ENCODE results near the gene SSBP3. TPM values are rescaled to one million over a fixed set of nuclear protein-coding genes. Genes with fewer than 3 reads are reported as not detected.

The SSBP3 gene
- total and polyA plus RNA-seq, 9 of the 15 experiments (the other 6 are each of a cell fraction or from before 2014, with no cell fraction given): 8.7 to 108 (median 33.8) TPM

GRCh38 chr1:54220004-54220811 is 186.0 kb downstream of the SSBP3 start (continued):
- no peak for TF ChIP-seq ZBTB11 (CRISPR knock-in tag; IDR thresholded peaks at IDR 0.05)
- TF ChIP-seq ZNF277 (CRISPR knock-in tag; IDR thresholded peaks at IDR 0.05; ENCODE audit: borderline replicate concordance): no peak

GRCh38 chr1:54219688-54220003 is 186.5 kb downstream of the SSBP3 start:
- in situ Hi-C loops (cut with MboI): no loop called here
- Histone ChIP-seq H4K20me1 (replicated peaks; ENCODE audit: control insufficient read depth, insufficient read depth, low read length) (peaks cover 12% of the 10 kb centered on the region; the same call in 1 of the 2 replicates), H3K79me2 (ENCODE audit: control insufficient read depth, insufficient read depth, low read length) (no peaks in the 10 kb centered on the region), H3K4me1 (replicated peaks in 1 of 2; ENCODE audit: control insufficient read depth in 2 of 2, insufficient read depth in 2 of 2, low read length in 2 of 2) (peaks cover 4 to 23% of the 10 kb centered on the region in 2 experiments; a peak in 4 of 5 replicates), H3K27me3 (ENCODE audit: control insufficient read depth in 2 of 2, insufficient read depth in 2 of 2, low read length in 2 of 2) (no peaks in the 10 kb centered on the region), H3K9me1 (ENCODE audit: control insufficient read depth, insufficient read depth, low read length) (peaks cover 5% of the 10 kb centered on the region), H3K4me3 (no peak overlapping the region), H2AFZ (ENCODE audit: low read depth, low read length) (no peak overlapping the region), H3K27ac (ENCODE audit: extremely low read depth, low read depth, low read length) (no peak overlapping the region), H3K36me3 (ENCODE audit: control insufficient read depth, insufficient read depth, low read length) (peaks cover 76% of the 10 kb centered on the region), H3K4me2 (ENCODE audit: insufficient read depth, low read length) (no peak overlapping the region), H3K9me3 (replicated peaks; ENCODE audit: control insufficient read depth, insufficient read depth, low read depth, low read length) (no peaks in the 10 kb centered on the region), H3K9ac (ENCODE audit: insufficient read depth in 1 of 2, low read depth in 2 of 2, low read length in 2 of 2) (no peak overlapping the region)
- intact Hi-C loops (cut with micrococcal nuclease): loop anchor here (10.0 kb wide), 1 partner anchor 265 kb away; no protein-coding TSS in a partner anchor
- 51% methylated on average over 3 of the region's 3 CpGs for WGBS (ENCODE audit: insufficient coverage, low coverage, missing lambda C conversion rate)
- CTCF ChIA-PET (ENCODE audit: low intra/inter-chr PET ratio): no interaction called here
- DNase-seq (ENCODE audit: extremely low read depth in 1 of 4, low spot score in 3 of 4) (no peak), ATAC-seq (no peak), FAIRE-seq (no peak)
- POLR2A ChIA-PET: interaction anchor here (0.6 to 15.5 kb wide), 6 partner anchors 9 to 55 kb away, joined by 3 to 148 read pairs (median 4); partner anchors contain the start of genes CYB5RL and MRPL37
- no TSS peak for BruUV-seq (replicated peaks)
- TF ChIP-seq NR2C1 (IDR thresholded peaks at IDR 0.05) (no peak), NR2C1 (tag; IDR thresholded peaks at IDR 0.05) (0 out of 2 replicates have a peak, but pooled peaks have one; percentile 5), ZNF507 (tag; conservative IDR thresholded peaks at IDR 0.05) (no peak), RBM14 (IDR thresholded peaks at IDR 0.05; ENCODE audit: borderline replicate concordance, insufficient read depth, low read depth, low read length) (no peak), HDAC1 (IDR thresholded peaks at IDR 0.05) (no peak), XRCC3 (IDR thresholded peaks at IDR 0.05) (no peak), PREB (CRISPR knock-in tag; IDR thresholded peaks at IDR 0.05) (no peak), SPI1 (IDR thresholded peaks at IDR 0.05; ENCODE audit: borderline replicate concordance, low read depth, low read length) (peak; percentile 77), ZNF75A (CRISPR knock-in tag; IDR thresholded peaks at IDR 0.05) (no peak)
